Spleen (tissue), 11 donors: ENCODE data around the gene VWA2. TPM values are rescaled to one million over a fixed set of nuclear protein-coding genes. Genes with fewer than 3 reads are reported as not detected.

Experiments used
- DNase-seq: peaks from one replicate; pipeline ENCODE4 v3.0.0-alpha.2; 2020
- H3K27ac ChIP-seq, 8 donors: fragments of 200-600 bp; sonication (generic) in 7 of 8; 1 replicate in 4 of 8; 2 replicates in 4 of 8; pipeline versions ENCODE4 v1.5.0 to v1.8.0; 2016 to 2021; ENCODE audit warnings: inconsistent platforms in 4 of 8, mild to moderate bottlenecking in 4 of 8, moderate library complexity in 1 of 8
- H3K27me3 ChIP-seq, 7 donors: fragments of 200-600 bp; sonication (generic) in 6 of 7; replicated peaks in 1 of 7; 1 replicate in 4 of 7; 2 replicates in 3 of 7; pipeline versions ENCODE4 v1.5.0 to v1.8.0; 2016 to 2021; ENCODE audit warnings: inconsistent platforms in 3 of 7, mild to moderate bottlenecking in 1 of 7
- H3K36me3 ChIP-seq, 6 donors: fragments of 200-600 bp; sonication (generic) in 5 of 6; 1 replicate in 4 of 6; 2 replicates in 2 of 6; pipeline versions ENCODE4 v1.5.0 to v1.8.0; 2016 to 2021; ENCODE audit warnings: inconsistent platforms in 2 of 6
- H3K4me1 ChIP-seq, 6 donors: fragments of 200-600 bp; sonication (generic) in 5 of 6; 1 replicate in 3 of 6; 2 replicates in 3 of 6; pipeline versions ENCODE4 v1.5.0 to v1.8.0; 2016 to 2021; ENCODE audit warnings: inconsistent platforms in 3 of 6
- H3K4me3 ChIP-seq, 8 donors: fragments of 200-600 bp; sonication (generic) in 7 of 8; 1 replicate in 4 of 8; 2 replicates in 4 of 8; pipeline versions ENCODE4 v1.5.0 to v1.8.0; 2016 to 2021; ENCODE audit warnings: inconsistent platforms in 4 of 8, mild to moderate bottlenecking in 4 of 8, moderate library complexity in 2 of 8
- H3K9me3 ChIP-seq, 8 donors: fragments of 200-600 bp; sonication (generic) in 7 of 8; 1 replicate in 4 of 8; 2 replicates in 4 of 8; pipeline versions ENCODE4 v1.5.0 to v1.8.0; 2016 to 2021; ENCODE audit warnings: inconsistent platforms in 4 of 8
- CTCF ChIP-seq, 11 experiments: fragments of 200-600 bp in 7 of 11; fragments of 450-650 bp in 4 of 11; sonication (generic) in 4 of 11; IDR thresholded peaks in 8 of 11; conservative IDR thresholded peaks in 3 of 11; 1 replicate in 7 of 11; 2 replicates in 4 of 11; pipeline versions ENCODE4 v1.4.0 to v1.8.0; 2016 to 2021; ENCODE audit warnings: antibody characterized with exemption in 11 of 11, inconsistent platforms in 4 of 11, mild to moderate bottlenecking in 1 of 11
- POLR2A ChIP-seq, 3 donors: fragments of 450-650 bp; IDR thresholded peaks; one replicate each; pipeline ENCODE4 v1.5.1; 2017; ENCODE audit warnings: antibody characterized with exemption in 3 of 3, mild to moderate bottlenecking in 1 of 3
- POLR2AphosphoS5 ChIP-seq, 3 donors: sonication (generic); formaldehyde crosslinking; IDR thresholded peaks; one replicate each; pipeline ENCODE4 v1.5.1; 2017; ENCODE audit warnings: antibody characterized with exemption in 3 of 3
- WGBS, 5 donors: extraction: QIAGEN DNeasy Blood & Tissue Kit in 3 of 5; methylation state at CpG; one replicate each; pipeline versions ENCODE4 v1.1.5 to v1.1.7; 2013 to 2018; 5-methylcytosine and 5-hydroxymethylcytosine counted together
- intact Hi-C: fragments of 100-400 bp; cut with DNase I; formaldehyde crosslinking; loops from one replicate; pipeline ENCODE4 v1.15.0; 2023; ENCODE audit warnings: low total_unique reads
- polyA plus RNA-seq, 3 donors: library from polyadenylated mRNA; stranded (reverse); fragments of 200-250 nt; gene quantifications; one replicate each; pipeline ENCODE4 v1.2.1, GENCODE V29; 2013
- total RNA-seq, 7 donors: library from RNA; depleted of rRNA in 3 of 7; stranded (reverse); fragments of >200 nt in 3 of 7; fragmentation: NEBNext Ultra II Directional in 4 of 7; extraction: Animal tissue kit (Norgen Biotek cat#: 25700) in 4 of 7; gene quantifications; one replicate each; pipeline versions ENCODE4 v1.1.0 to v1.2.1, GENCODE V29; 2016 to 2021
- donor health status: healthy with polysubstance abuse.
- donor health status: DM: no; HTN: no; CAD: no; lungs with moderate emphysema.
- donor health status: DM: no; HTN: no; CAD: no.
- donor health status: Bipolar disorder and iron deficiency.
- donor health status: healthy.
- donor health status: DM: no; HTN: no; CAD: no.
- donor health status: DM: yes; HTN: yes; CAD: no.

VWA2 gene
- total and polyA plus RNA-seq, 10 donors, result 0.02 to 1.9 (median 0.50) TPM; not detected in 1

- WGBS, 5 donors, result 89 to 95% (median 92%) methylated on average over 4 of the region's 4 CpGs
- no peak for DNase-seq
Measured at GRCh38 chr10:114199239-114199638, 39.8 kb upstream of the VWA2 start.

GRCh38 chr10:114202812-114203211, 36.2 kb upstream of the VWA2 start:
- Histone ChIP-seq H3K4me3 (no peak overlapping the region), H3K36me3 (no peaks in the 10 kb centered on the region), H3K9me3 (no peaks in the 10 kb centered on the region), H3K4me1 (no peaks in the 10 kb centered on the region), H3K27me3 (no peaks in the 10 kb centered on the region), H3K27ac (no peak overlapping the region)
- WGBS, 5 donors, result 85 to 96% (median 90%) methylated on average over 3 of the region's 3 CpGs
- no peak for DNase-seq
- TF ChIP-seq POLR2AphosphoS5 (IDR thresholded peaks at IDR 0.05), result no peak
- TF ChIP-seq CTCF (IDR thresholded peaks at IDR 0.05 in 8 of 11, conservative IDR thresholded peaks at IDR 0.05 in 3 of 11), result no peak
- no peak for TF ChIP-seq POLR2A (IDR thresholded peaks at IDR 0.05)
- intact Hi-C loops, result no loop called here

More at GRCh38 chr10:114199239-114199638, 39.8 kb upstream of the VWA2 start:
- Histone ChIP-seq H3K9me3 (no peaks in the 10 kb centered on the region), H3K4me3 (no peak overlapping the region), H3K27ac (no peak overlapping the region), H3K4me1 (no peaks in the 10 kb centered on the region), H3K27me3 (peaks cover 0 to 6% (median 0%) of the 10 kb centered on the region in 7 donors), H3K36me3 (no peaks in the 10 kb centered on the region)
- TF ChIP-seq POLR2A (IDR thresholded peaks at IDR 0.05), result no peak
- intact Hi-C loops, result no loop called here

- Histone ChIP-seq H3K27me3 (no peaks in the 10 kb centered on the region), H3K9me3 (no peaks in the 10 kb centered on the region), H3K4me1 (no peaks in the 10 kb centered on the region), H3K27ac (no peak overlapping the region), H3K4me3 (no peak overlapping the region), H3K36me3 (no peaks in the 10 kb centered on the region)
- intact Hi-C loops, result no loop called here
- DNase-seq, result no peak
- 65 to 80% (median 72%) methylated on average over 2 of the region's 2 CpGs for WGBS, 5 donors
- TF ChIP-seq POLR2AphosphoS5 (IDR thresholded peaks at IDR 0.05) (no peak), POLR2A (IDR thresholded peaks at IDR 0.05) (no peak), CTCF (IDR thresholded peaks at IDR 0.05 in 8 of 11, conservative IDR thresholded peaks at IDR 0.05 in 3 of 11) (no peak)
Measured at GRCh38 chr10:114206902-114207301, 32.2 kb upstream of the VWA2 start.

- Histone ChIP-seq H3K4me1 (no peaks in the 10 kb centered on the region), H3K27me3 (no peaks in the 10 kb centered on the region), H3K9me3 (no peaks in the 10 kb centered on the region), H3K27ac (no peak overlapping the region), H3K4me3 (no peak overlapping the region), H3K36me3 (no peaks in the 10 kb centered on the region)
- 30 to 82% (median 63%) methylated on average over 1 of the region's 1 CpG for WGBS, 5 donors
- no peak for DNase-seq
- intact Hi-C loops, result no loop called here
- TF ChIP-seq POLR2A (IDR thresholded peaks at IDR 0.05) (no peak), POLR2AphosphoS5 (IDR thresholded peaks at IDR 0.05) (no peak), CTCF (IDR thresholded peaks at IDR 0.05 in 8 of 11, conservative IDR thresholded peaks at IDR 0.05 in 3 of 11) (no peak)
Measured at GRCh38 chr10:114207349-114207748, 31.7 kb upstream of the VWA2 start.

- 80 to 96% (median 96%) methylated on average over 2 of the region's 2 CpGs for WGBS, 5 donors
- Histone ChIP-seq H3K4me1 (no peaks in the 10 kb centered on the region), H3K4me3 (no peak overlapping the region), H3K9me3 (no peaks in the 10 kb centered on the region), H3K27ac (no peak overlapping the region), H3K36me3 (no peaks in the 10 kb centered on the region), H3K27me3 (no peaks in the 10 kb centered on the region)
- DNase-seq, result no peak
- intact Hi-C loops, result no loop called here
- TF ChIP-seq POLR2AphosphoS5 (IDR thresholded peaks at IDR 0.05), result no peak
- no peak for TF ChIP-seq CTCF (IDR thresholded peaks at IDR 0.05 in 8 of 11, conservative IDR thresholded peaks at IDR 0.05 in 3 of 11)
- no peak for TF ChIP-seq POLR2A (IDR thresholded peaks at IDR 0.05)
Measured at GRCh38 chr10:114208351-114208750, 30.7 kb upstream of the VWA2 start.
